HepG2 (cell line): Measurements from ENCODE around the gene FAM78A. TPM values are rescaled to one million over a fixed set of nuclear protein-coding genes. Genes with fewer than 3 reads are reported as not detected.
"Not testable (repeated sequence)": the region's sequence is repeated elsewhere in the genome, so short reads cannot be mapped to it uniquely, and the experiment has no call there.

ENCODE experiments used
- ATAC-seq: fragments of 200-7000 bp; cut with Tn5 transposase; 3 replicates; pipeline ENCODE4 v1.9.1; 2020; ENCODE audit warnings: mild to moderate bottlenecking, moderate library complexity
- BruUV-seq: library from RNA; stranded (reverse); fragments of 400-500 nt; replicated peaks from 2 replicates; lab custom pipeline; 2021; lab: Mats Ljungman, UMichigan
- CTCF ChIA-PET: fragments of 300-600 bp; formaldehyde crosslinking; extraction: SDS; loops from one replicate; lab custom pipeline; 2021; ENCODE audit warnings: low total read pairs, inconsistent platforms, low intra/inter-chr PET ratio; lab: Yijun Ruan, JAX
- POLR2A ChIA-PET: fragments of 350-600 bp; sonication (Branson Sonifier 250); formaldehyde crosslinking; loops from one replicate; lab custom pipeline; 2020; ENCODE audit warnings: antibody characterized with exemption, inconsistent platforms; lab: Yijun Ruan, JAX
- DNase-seq: peaks from one replicate; pipeline ENCODE4 v3.0.0-alpha.2; 2015; ENCODE audit warnings: low spot score
- FAIRE-seq: peaks from 3 replicates; lab custom pipeline; 2011; peaks lifted over from hg19 to GRCh38; lab: Jason Lieb, UNC
- H2AFZ ChIP-seq: one replicate; pipeline ENCODE4 v1.6.1; 2011; ENCODE audit warnings: low read length, inconsistent platforms
- H3K27ac ChIP-seq: fragments of 300-600 bp; 3 replicates; pipeline ENCODE4 v1.8.0; 2011; ENCODE audit warnings: mixed run types, mild to moderate bottlenecking, mixed read lengths, low read length, inconsistent platforms; ENCODE audit not compliant: insufficient read depth; ENCODE audit errors: extremely low read length
- H3K27me3 ChIP-seq, 2 experiments: fragments of 200-600 bp in 1 of 2; 2 replicates in 1 of 2; 3 replicates in 1 of 2; pipeline versions ENCODE4 v1.6.0 to v1.8.0; 2011; ENCODE audit warnings: low read length in 2 of 2, mild to moderate bottlenecking in 2 of 2, moderate library complexity in 2 of 2, inconsistent platforms in 1 of 2; ENCODE audit not compliant: insufficient read depth in 2 of 2, control insufficient read depth in 1 of 2
- H3K36me3 ChIP-seq, 2 experiments: fragments of 200-600 bp in 1 of 2; replicated peaks in 1 of 2; 2 replicates in 1 of 2; 3 replicates in 1 of 2; pipeline versions ENCODE4 v1.5.1 to v1.8.0; 2011; ENCODE audit warnings: low read length in 2 of 2, inconsistent platforms in 1 of 2; ENCODE audit not compliant: insufficient read depth in 2 of 2, control insufficient read depth in 1 of 2
- H3K4me1 ChIP-seq: 2 replicates; pipeline ENCODE4 v1.5.1; 2012; ENCODE audit warnings: low read length, inconsistent platforms; ENCODE audit not compliant: insufficient read depth
- H3K4me2 ChIP-seq: 2 replicates; pipeline ENCODE4 v1.6.0; 2011; ENCODE audit warnings: low read depth, low read length, inconsistent platforms
- H3K4me3 ChIP-seq, 3 experiments: fragments of 200-600 bp in 1 of 3; sonication (generic), shearing (Covaris generic) in 1 of 3; replicated peaks in 1 of 3; 2 replicates each; pipeline ENCODE4 v1.5.1; 2011 to 2016; ENCODE audit warnings: low read length in 3 of 3, inconsistent platforms in 2 of 3, low read depth in 2 of 3, mild to moderate bottlenecking in 2 of 3, control low read depth in 1 of 3, mixed read lengths in 1 of 3; ENCODE audit not compliant: insufficient read depth in 1 of 3
- H3K79me2 ChIP-seq: one replicate; pipeline ENCODE4 v1.6.1; 2011; ENCODE audit warnings: low read length, inconsistent platforms; ENCODE audit not compliant: insufficient read depth
- H3K9ac ChIP-seq: 2 replicates; pipeline ENCODE4 v1.6.0; 2011; ENCODE audit warnings: mild to moderate bottlenecking, low read depth, low read length, inconsistent platforms; ENCODE audit not compliant: insufficient read depth
- H3K9me3 ChIP-seq: 2 replicates; pipeline ENCODE4 v1.5.1; 2012; ENCODE audit warnings: mild to moderate bottlenecking, low read length
- H4K20me1 ChIP-seq: 2 replicates; pipeline ENCODE4 v1.6.0; 2011; ENCODE audit warnings: inconsistent platforms, mild to moderate bottlenecking, low read length, moderate library complexity; ENCODE audit not compliant: insufficient read depth
- BORCS8-MEF2B ChIP-seq: sonication (generic); formaldehyde crosslinking; IDR thresholded peaks from 2 replicates; pipeline ENCODE4 v1.8.0; 2022; ENCODE audit warnings: mild to moderate bottlenecking, missing genetic modification reagents
- DNMT1 ChIP-seq: sonication (generic); formaldehyde crosslinking; IDR thresholded peaks from 2 replicates; pipeline ENCODE4 v1.5.1; 2020; ENCODE audit warnings: mild to moderate bottlenecking, missing genetic modification reagents
- FOSL1 ChIP-seq: sonication (generic); formaldehyde crosslinking; IDR thresholded peaks from 2 replicates; pipeline ENCODE4 v1.9.0; 2021; ENCODE audit warnings: missing genetic modification reagents, borderline replicate concordance
- GMEB2 ChIP-seq: IDR thresholded peaks from 2 replicates; pipeline ENCODE4 v1.6.1; 2016; ENCODE audit warnings: missing biosample characterization, missing genetic modification reagents, low read depth
- MTF2 ChIP-seq: sonication (generic); formaldehyde crosslinking; IDR thresholded peaks from 2 replicates; pipeline ENCODE4 v1.5.0; 2020; ENCODE audit warnings: missing genetic modification reagents, borderline replicate concordance
- POLR2AphosphoS5 ChIP-seq: IDR thresholded peaks from 2 replicates; pipeline ENCODE4 v1.6.1; 2012; ENCODE audit warnings: low read depth, low read length
- RFX5 ChIP-seq: IDR thresholded peaks from 2 replicates; pipeline ENCODE4 v1.6.1; 2011; ENCODE audit warnings: low read depth, low read length, improper control_type of control experiment
- SUZ12 ChIP-seq: fragments of 150-350 bp; IDR thresholded peaks from 2 replicates; pipeline ENCODE4 v1.6.1; 2014; ENCODE audit warnings: low read depth, low read length
- ZNF576 ChIP-seq: sonication (generic); formaldehyde crosslinking; IDR thresholded peaks from 2 replicates; pipeline ENCODE4 v1.4.0; 2020; ENCODE audit warnings: mild to moderate bottlenecking, missing genetic modification reagents
- ZNF747 ChIP-seq: sonication (generic); formaldehyde crosslinking; IDR thresholded peaks from 2 replicates; pipeline ENCODE4 v1.8.1; 2023; ENCODE audit warnings: missing genetic modification reagents, mild to moderate bottlenecking, borderline replicate concordance
- ZNF766 ChIP-seq: sonication (generic); formaldehyde crosslinking; IDR thresholded peaks from 2 replicates; pipeline ENCODE4 v1.5.0; 2020; ENCODE audit warnings: missing genetic modification reagents, borderline replicate concordance
- WGBS: methylation state at CpG from one replicate; pipeline ENCODE4 v1.1.6; 2017; ENCODE audit warnings: low lambda C conversion rate; 5-methylcytosine and 5-hydroxymethylcytosine counted together
- in situ Hi-C: cut with HindIII; loops from 2 replicates; pipeline ENCODE4 v1.10.0; 2017; ENCODE audit warnings: low pct_unique_long_range_greater_than_20kb; ENCODE audit not compliant: extremely low pct_ligation_motif_present
- intact Hi-C: fragments of 100-400 bp; cut with micrococcal nuclease; formaldehyde crosslinking; loops from one replicate; pipeline ENCODE4 v1.10.0; 2022; ENCODE audit not compliant: unreplicated experiment
- polyA plus RNA-seq, 8 experiments: library from polyadenylated mRNA; depleted of rRNA in 3 of 8; stranded (reverse) in 7 of 8; unstranded in 1 of 8; fragments of >200 nt; fragmentation: Illumina TruSeq in 4 of 8; extraction: Trizol in 4 of 8; gene quantifications; 2 replicates each; pipeline versions ENCODE4 v1.2.1 to v1.2.3, GENCODE V29; 2011 to 2016; ENCODE audit warnings: low read depth in 4 of 8, missing spikeins in 1 of 8, mixed read lengths in 1 of 8; ENCODE audit not compliant: insufficient read depth in 1 of 8
- total RNA-seq, 5 experiments: library from RNA; depleted of rRNA; stranded (reverse); fragments of >200 nt; fragmentation: Illumina TruSeq; extraction: Trizol; gene quantifications; 2 replicates each; pipeline ENCODE4 v1.2.3, GENCODE V29; 2016; ENCODE audit warnings: low read depth in 1 of 5

FAM78A gene
- total and polyA plus RNA-seq, 2 of the 13 experiments (the other 11 are each of a cell fraction or from before 2014, with no cell fraction given) = 0.18 to 0.62 TPM

- POLR2A ChIA-PET, H3K9me3 ChIP-seq, H3K4me2 ChIP-seq, ATAC-seq, CTCF ChIA-PET, intact Hi-C loops, H4K20me1 ChIP-seq, H3K79me2 ChIP-seq, H3K36me3 ChIP-seq, H3K9ac ChIP-seq, DNase-seq, H3K4me3 ChIP-seq, in situ Hi-C loops, BruUV-seq, H3K27ac ChIP-seq, FAIRE-seq, H2AFZ ChIP-seq: not testable (repeated sequence)
- peaks cover 24% of the 10 kb centered on the region for H3K4me1 ChIP-seq
- H3K27me3 ChIP-seq = peaks cover 9 to 54% of the 10 kb centered on the region in 2 experiments; a peak in 4 of 5 replicates
- 54% methylated on average over 5 of the region's 5 CpGs for WGBS
Measured at GRCh38 chr9:131263033-131263343, 13.3 kb downstream of the FAM78A start.

DNA sequence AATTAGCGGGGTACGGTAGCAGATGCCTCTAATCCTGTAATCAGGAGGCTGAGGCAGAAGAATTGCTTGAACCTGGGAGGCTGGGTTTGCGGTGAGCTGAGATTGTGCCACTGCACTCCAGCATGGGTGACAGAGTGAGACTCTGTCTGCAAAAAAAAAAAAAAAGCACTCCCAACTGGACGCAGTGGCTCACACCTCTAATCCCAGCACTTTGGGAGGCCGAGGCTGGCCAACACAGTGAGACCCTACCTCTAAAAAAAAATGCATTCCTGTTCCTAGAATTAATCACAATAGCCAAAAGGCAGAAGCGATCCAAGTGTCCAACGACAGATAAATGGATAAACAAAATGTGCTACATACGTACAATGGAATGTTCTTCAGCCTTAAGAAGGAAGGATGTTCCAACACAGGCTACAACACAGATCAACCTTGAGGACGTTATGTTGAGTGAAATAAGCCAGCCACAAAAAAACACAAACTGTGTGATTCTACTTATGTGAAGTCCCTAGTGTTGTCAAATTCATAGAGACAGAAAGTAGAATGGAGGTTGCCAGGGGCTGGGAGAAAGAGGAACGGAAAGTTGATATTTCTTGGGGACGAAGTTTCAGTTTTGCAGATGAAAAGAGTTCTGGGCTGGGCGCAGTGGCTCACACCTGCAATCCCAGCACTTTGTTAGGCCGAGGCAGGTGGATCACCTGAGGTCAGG, 13.8 kb downstream of the FAM78A start:
- H4K20me1 ChIP-seq = no peaks in the 10 kb centered on the region
- peaks cover 20% of the 10 kb centered on the region for H3K4me1 ChIP-seq
- H3K27me3 ChIP-seq = peaks cover 12 to 58% of the 10 kb centered on the region in 2 experiments; a peak in 4 of 5 replicates
- H3K4me3 ChIP-seq = no peak overlapping the region
- H2AFZ ChIP-seq = no peak overlapping the region
- FAIRE-seq (no peak), DNase-seq (no peak)
- no peaks in the 10 kb centered on the region for H3K9me3 ChIP-seq
- POLR2A ChIA-PET = no interaction called here
- TF ChIP-seq BORCS8-MEF2B (CRISPR knock-in tag) = no peak
- no peak for TF ChIP-seq DNMT1 (CRISPR knock-in tag)
- TF ChIP-seq POLR2AphosphoS5 = no peak
- TF ChIP-seq ZNF576 (CRISPR knock-in tag) = no peak
- no peak for TF ChIP-seq MTF2 (CRISPR knock-in tag)
- no peak for TF ChIP-seq ZNF747 (CRISPR knock-in tag)
- TF ChIP-seq RFX5 = no peak
- no peak for TF ChIP-seq ZNF766 (CRISPR knock-in tag)
- TF ChIP-seq FOSL1 (CRISPR knock-in tag) = no peak
- no peak for TF ChIP-seq SUZ12
- TF ChIP-seq GMEB2 (CRISPR knock-in tag) = no peak
- TF ChIP-seq, all 625 proteins: peak for 0
- 64% methylated on average over 13 of the region's 13 CpGs for WGBS
- no peak for ATAC-seq
- no peaks in the 10 kb centered on the region for H3K79me2 ChIP-seq
- no peak overlapping the region for H3K9ac ChIP-seq
- no peak overlapping the region for H3K4me2 ChIP-seq
- no TSS peak for BruUV-seq
- in situ Hi-C loops = no loop called here
- CTCF ChIA-PET = no interaction called here
- no peaks in the 10 kb centered on the region for H3K36me3 ChIP-seq
- H3K27ac ChIP-seq = no peak overlapping the region
- intact Hi-C loops = no loop called here
